Measurements from ENCODE around the gene IRF1. TPM values are rescaled to one million over a fixed set of nuclear protein-coding genes. Genes with fewer than 3 reads are reported as not detected.
"Not testable (repeated sequence)": the region's sequence is repeated elsewhere in the genome, so short reads cannot be mapped to it uniquely, and the experiment has no call there.

The IRF1 gene
- total RNA-seq, 2 experiments from 2014 or later: 221 to 228 TPM

GRCh38 chr5:132447196-132447595 lies 43.4 kb downstream of the IRF1 start:
- ChIA-PET POLR2A (interaction anchor here (0.7 to 1.0 kb wide), 3 partner anchors 20 to 43 kb away, joined by 3 to 4 read pairs (median 4); partner anchors contain the start of gene IRF1), CTCF (interaction anchor here (1.3 to 3.0 kb wide), 4 partner anchors 9 to 27 kb away, joined by 3 to 8 read pairs (median 5); no protein-coding TSS in a partner anchor)
- Mint-ChIP-seq H3K4me1 (ENCODE audit: low read depth) (peaks cover 56% of the 10 kb centered on the region), H3K9me3 (ENCODE audit: insufficient read depth) (no peaks in the 10 kb centered on the region), H3K4me3 (no peak overlapping the region), H3K36me3 (ENCODE audit: low read depth) (peaks cover 80% of the 10 kb centered on the region), H3K27me3 (ENCODE audit: low read depth) (no peaks in the 10 kb centered on the region), H3K27ac (peak overlapping the region; percentile 70)
- ATAC-seq (no peak), DNase-seq (no peak)

DNA sequence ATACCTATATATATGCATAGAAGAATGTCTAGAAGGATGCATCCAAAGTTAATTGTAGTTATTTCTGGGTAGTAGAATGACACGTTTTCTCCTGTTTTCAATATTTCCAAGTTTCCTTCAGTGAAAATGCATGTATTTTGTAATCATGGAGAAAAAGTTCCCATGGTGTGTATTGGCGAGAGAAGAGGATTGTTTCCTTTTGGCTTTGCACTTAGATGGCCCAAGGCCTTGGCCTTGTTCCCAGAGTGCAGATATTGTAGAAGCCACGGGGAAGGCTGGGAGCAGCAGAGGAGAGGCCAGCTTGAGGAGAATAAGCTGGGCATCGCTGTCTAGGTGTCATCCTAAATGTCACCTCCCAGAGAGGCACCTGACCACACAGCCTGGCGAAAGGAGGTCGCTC lies 44.0 kb downstream of the IRF1 start:
- H3K27ac Mint-ChIP-seq: peak overlapping the region; percentile 67

GRCh38 chr5:132445930-132446329 lies 44.6 kb downstream of the IRF1 start:
- peaks cover 66% of the 10 kb centered on the region for H3K4me1 Mint-ChIP-seq (ENCODE audit: low read depth)
- H3K36me3 Mint-ChIP-seq (ENCODE audit: low read depth): peaks cover 82% of the 10 kb centered on the region
- H3K27ac Mint-ChIP-seq: peak overlapping the region; percentile 50
- POLR2A ChIA-PET: no interaction called here
- no peaks in the 10 kb centered on the region for H3K27me3 Mint-ChIP-seq (ENCODE audit: low read depth)
- no peak for ATAC-seq
- H3K9me3 Mint-ChIP-seq (ENCODE audit: insufficient read depth): no peaks in the 10 kb centered on the region
- no peak for DNase-seq
- CTCF ChIA-PET: no interaction called here
- no peak overlapping the region for H3K4me3 Mint-ChIP-seq

More for the DNA sequence above, 44.0 kb downstream of the IRF1 start:
- Mint-ChIP-seq H3K4me3 (no peak overlapping the region), H3K27me3 (ENCODE audit: low read depth) (no peaks in the 10 kb centered on the region), H3K9me3 (ENCODE audit: insufficient read depth) (no peaks in the 10 kb centered on the region), H3K36me3 (ENCODE audit: low read depth) (peaks cover 85% of the 10 kb centered on the region), H3K4me1 (ENCODE audit: low read depth) (peaks cover 61% of the 10 kb centered on the region)
- POLR2A ChIA-PET: interaction anchor here (0.7 to 1.0 kb wide), 3 partner anchors 20 to 44 kb away, joined by 3 to 4 read pairs (median 4); partner anchors contain the start of gene IRF1
- ATAC-seq: no peak
- no peak for DNase-seq
- CTCF ChIA-PET: interaction anchor here (1.3 to 3.0 kb wide), 4 partner anchors 9 to 26 kb away, joined by 3 to 8 read pairs (median 5); no protein-coding TSS in a partner anchor

- POLR2A ChIA-PET: no interaction called here
- CTCF ChIA-PET: no interaction called here
- Mint-ChIP-seq H3K36me3 (ENCODE audit: low read depth) (peaks cover 83% of the 10 kb centered on the region), H3K9me3 (ENCODE audit: insufficient read depth) (no peaks in the 10 kb centered on the region), H3K4me3 (no peak overlapping the region), H3K4me1 (ENCODE audit: low read depth) (peaks cover 70% of the 10 kb centered on the region), H3K27me3 (ENCODE audit: low read depth) (no peaks in the 10 kb centered on the region), H3K27ac (no peak overlapping the region)
- DNase-seq: no peak
- no peak for ATAC-seq
Observed at GRCh38 chr5:132445640-132445923, 45.0 kb downstream of the IRF1 start.

GRCh38 chr5:132444841-132445639 lies 45.5 kb downstream of the IRF1 start:
- ChIA-PET CTCF (interaction anchor here (1.3 kb wide), 1 partner anchor 34 kb away, joined by 8 read pairs; no protein-coding TSS in a partner anchor), POLR2A (no interaction called here)
- peaks cover 84% of the 10 kb centered on the region for H3K36me3 Mint-ChIP-seq (ENCODE audit: low read depth)

GRCh38 chr5:132444061-132444460 lies 46.5 kb downstream of the IRF1 start:
- POLR2A ChIA-PET: interaction anchor here (0.9 to 1.2 kb wide), 2 partner anchors 12 to 22 kb away, joined by 3 to 5 read pairs; no protein-coding TSS in a partner anchor
- Mint-ChIP-seq H3K36me3 (ENCODE audit: low read depth) (peaks cover 85% of the 10 kb centered on the region), H3K27ac (peak overlapping the region; percentile 10), H3K9me3 (ENCODE audit: insufficient read depth) (no peaks in the 10 kb centered on the region), H3K4me1 (ENCODE audit: low read depth) (peaks cover 85% of the 10 kb centered on the region), H3K4me3 (no peak overlapping the region), H3K27me3 (ENCODE audit: low read depth) (no peaks in the 10 kb centered on the region)
- ATAC-seq: no peak
- CTCF ChIA-PET: interaction anchor here (0.7 to 1.3 kb wide), 7 partner anchors 10 to 33 kb away, joined by 3 to 8 read pairs (median 3); no protein-coding TSS in a partner anchor
- no peak for DNase-seq

More at GRCh38 chr5:132444841-132445639, 45.5 kb downstream of the IRF1 start:
- Mint-ChIP-seq H3K27me3 (ENCODE audit: low read depth) (no peaks in the 10 kb centered on the region), H3K4me3 (no peak overlapping the region), H3K27ac (peak overlapping the region; percentile 54), H3K4me1 (ENCODE audit: low read depth) (peaks cover 75% of the 10 kb centered on the region), H3K9me3 (ENCODE audit: insufficient read depth) (no peaks in the 10 kb centered on the region)
- no peak for ATAC-seq
- DNase-seq: no peak

DNA sequence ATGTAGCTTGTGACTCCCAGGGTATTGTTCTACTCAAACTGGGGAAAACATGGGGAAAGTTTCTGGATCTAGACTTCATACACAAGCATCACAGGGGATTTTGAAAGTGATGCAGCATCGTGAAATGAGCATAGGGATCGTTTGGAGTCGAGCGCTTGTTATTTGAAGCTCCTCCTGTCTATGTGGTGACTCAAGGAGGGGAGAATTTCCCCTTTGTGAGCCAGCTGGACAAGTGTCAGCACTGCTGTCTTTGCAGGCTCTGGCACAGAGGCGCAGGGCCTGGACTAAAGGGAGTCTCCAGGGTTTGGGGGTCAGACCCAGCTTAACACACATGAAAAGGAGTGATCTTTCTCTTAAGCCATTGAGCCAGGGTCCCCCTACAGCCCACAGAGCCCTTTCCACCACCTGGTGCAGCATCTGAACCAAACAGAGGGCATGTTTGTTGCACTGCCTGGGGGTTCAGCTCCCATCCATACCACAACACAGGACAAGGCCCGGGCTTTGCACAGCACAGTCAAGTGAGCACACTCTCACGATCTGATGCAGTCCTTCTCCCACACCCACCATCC lies 51.0 kb downstream of the IRF1 start:
- DNase-seq (no peak), ATAC-seq (no peak)
- POLR2A ChIA-PET: interaction anchor here (0.7 to 5.9 kb wide), 10 partner anchors 13 to 56 kb away, joined by 3 to 57 read pairs (median 9); partner anchors contain the start of gene IRF1
- CTCF ChIA-PET: interaction anchor here (1.3 to 7.3 kb wide), 7 partner anchors 13 to 61 kb away, joined by 3 to 60 read pairs (median 6); no protein-coding TSS in a partner anchor
- Mint-ChIP-seq H3K36me3 (ENCODE audit: low read depth) (peaks cover 73% of the 10 kb centered on the region), H3K27me3 (ENCODE audit: low read depth) (no peaks in the 10 kb centered on the region), H3K27ac (peak overlapping the region; percentile 82), H3K4me3 (no peak overlapping the region), H3K9me3 (ENCODE audit: insufficient read depth) (no peaks in the 10 kb centered on the region), H3K4me1 (ENCODE audit: low read depth) (peaks cover 94% of the 10 kb centered on the region)

DNA sequence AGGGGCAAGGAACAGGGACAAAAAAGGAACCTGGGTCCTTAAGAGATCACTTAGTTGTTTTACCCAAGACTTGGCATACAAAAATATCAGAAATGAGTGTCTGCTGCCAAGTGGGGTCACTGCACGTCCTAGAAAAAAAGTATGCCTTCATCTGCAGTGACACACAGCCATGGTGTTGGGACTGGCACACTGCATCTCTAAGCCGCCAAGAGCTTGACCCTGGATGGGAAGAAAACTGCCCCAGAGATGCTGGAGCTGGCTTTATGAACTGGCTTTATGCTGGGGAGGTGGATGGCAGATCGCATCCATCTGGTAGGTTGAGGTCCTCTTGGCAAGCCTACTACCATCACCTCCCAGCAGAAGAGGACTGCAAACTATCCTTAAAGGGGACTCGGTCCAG lies 51.7 kb downstream of the IRF1 start:
- Mint-ChIP-seq H3K9me3 (ENCODE audit: insufficient read depth) (no peaks in the 10 kb centered on the region), H3K36me3 (ENCODE audit: low read depth) (peaks cover 73% of the 10 kb centered on the region), H3K4me3 (peak overlapping the region; percentile 22), H3K4me1 (ENCODE audit: low read depth) (peaks cover 94% of the 10 kb centered on the region), H3K27me3 (ENCODE audit: low read depth) (no peaks in the 10 kb centered on the region), H3K27ac (peak overlapping the region; percentile 82)
- ATAC-seq (no peak), DNase-seq (no peak)
- ChIA-PET POLR2A (interaction anchor here (0.8 to 5.9 kb wide), 11 partner anchors 12 to 56 kb away, joined by 3 to 57 read pairs (median 4); partner anchors contain the start of gene IRF1), CTCF (interaction anchor here (0.8 to 7.3 kb wide), 11 partner anchors 10 to 62 kb away, joined by 3 to 60 read pairs (median 5); no protein-coding TSS in a partner anchor)

DNA sequence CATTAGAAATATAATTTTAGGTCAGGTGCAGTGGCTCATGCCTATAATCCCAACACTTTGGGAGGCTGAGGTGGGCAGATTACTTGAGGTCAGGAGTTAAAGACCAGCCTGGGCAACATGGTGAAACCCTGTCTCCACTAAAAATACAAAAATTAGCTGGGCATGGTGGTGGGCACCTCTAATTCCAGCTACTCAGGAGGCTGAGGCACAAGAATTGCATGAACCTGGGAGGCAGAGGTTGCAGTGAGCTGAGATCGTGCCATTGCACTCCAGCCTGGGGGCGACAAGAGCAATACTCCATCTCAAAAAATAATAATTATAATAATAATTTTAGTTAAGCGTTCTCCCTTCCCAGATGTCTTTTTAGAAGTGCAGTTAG lies 52.3 kb downstream of the IRF1 start:
- not testable (repeated sequence) for DNase-seq; H3K9me3 Mint-ChIP-seq (ENCODE audit: insufficient read depth); ATAC-seq; H3K27me3 Mint-ChIP-seq (ENCODE audit: low read depth)
- Mint-ChIP-seq H3K4me1 (ENCODE audit: low read depth) (peaks cover 90% of the 10 kb centered on the region), H3K4me3 (peak overlapping the region; percentile 66), H3K36me3 (ENCODE audit: low read depth) (peaks cover 68% of the 10 kb centered on the region), H3K27ac (peak overlapping the region; percentile 83)
- ChIA-PET CTCF (interaction anchor here (0.6 to 7.3 kb wide), 14 partner anchors 9 to 63 kb away, joined by 3 to 60 read pairs (median 4); no protein-coding TSS in a partner anchor), POLR2A (interaction anchor here (0.7 to 5.9 kb wide), 10 partner anchors 12 to 52 kb away, joined by 3 to 57 read pairs (median 9); partner anchors contain the start of gene IRF1)

- ATAC-seq (peak; percentile 94), DNase-seq (peak; percentile 84)
- Mint-ChIP-seq H3K36me3 (ENCODE audit: low read depth) (peaks cover 68% of the 10 kb centered on the region), H3K27ac (peak overlapping the region; percentile 83), H3K4me1 (ENCODE audit: low read depth) (peaks cover 90% of the 10 kb centered on the region), H3K4me3 (peak overlapping the region; percentile 66), H3K27me3 (ENCODE audit: low read depth) (no peaks in the 10 kb centered on the region), H3K9me3 (ENCODE audit: insufficient read depth) (no peaks in the 10 kb centered on the region)
- ChIA-PET CTCF (interaction anchor here (0.6 to 7.3 kb wide), 15 partner anchors 9 to 336 kb away, joined by 3 to 60 read pairs (median 4); no protein-coding TSS in a partner anchor), POLR2A (interaction anchor here (0.7 to 5.9 kb wide), 11 partner anchors 11 to 52 kb away, joined by 3 to 57 read pairs (median 4); partner anchors contain the start of gene IRF1)
Observed at GRCh38 chr5:132437604-132438266, 52.8 kb downstream of the IRF1 start.

DNA sequence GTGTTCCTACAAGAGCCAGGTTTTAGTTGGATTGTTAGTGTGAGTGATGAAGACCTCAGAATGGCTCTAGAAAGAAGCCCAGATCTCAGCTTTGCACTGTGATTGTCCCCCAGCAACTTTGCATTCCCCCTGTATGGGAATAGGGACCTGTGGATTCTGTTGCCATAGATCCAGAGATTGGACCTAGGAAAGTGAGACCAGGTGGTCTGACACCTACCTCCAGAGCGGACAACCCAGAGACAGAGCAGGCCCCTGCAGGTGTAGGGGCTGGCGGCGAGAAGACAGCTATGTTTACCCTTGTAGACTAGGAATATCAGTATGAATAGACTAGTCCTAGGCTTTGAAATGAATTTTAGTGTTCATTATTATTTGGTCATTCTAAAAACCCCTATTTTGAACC lies 53.6 kb downstream of the IRF1 start:
- DNase-seq (no peak), ATAC-seq (no peak)
- H3K27ac Mint-ChIP-seq: peak overlapping the region; percentile 83
- peaks cover 90% of the 10 kb centered on the region for H3K4me1 Mint-ChIP-seq (ENCODE audit: low read depth)
- peaks cover 69% of the 10 kb centered on the region for H3K36me3 Mint-ChIP-seq (ENCODE audit: low read depth)
- no peaks in the 10 kb centered on the region for H3K27me3 Mint-ChIP-seq (ENCODE audit: low read depth)
- no peaks in the 10 kb centered on the region for H3K9me3 Mint-ChIP-seq (ENCODE audit: insufficient read depth)
- H3K4me3 Mint-ChIP-seq: no peak overlapping the region
- ChIA-PET POLR2A (interaction anchor here (0.9 to 5.9 kb wide), 6 partner anchors 10 to 53 kb away, joined by 5 to 57 read pairs (median 32); partner anchors contain the start of gene IRF1), CTCF (interaction anchor here (0.9 to 7.3 kb wide), 9 partner anchors 10 to 52 kb away, joined by 3 to 60 read pairs (median 3); no protein-coding TSS in a partner anchor)

All from activated CD8-positive, alpha-beta T cell treated with anti-CD3 and anti-CD28 coated beads, Interleukin-2, amount 10 ng/mL, durations not matched to agents 7 days and 5 days (primary cell).